Gastrocnemius medialis (tissue), 4 donors: ENCODE results near the gene LRMDA. TPM values are rescaled to one million over a fixed set of nuclear protein-coding genes. Genes with fewer than 3 reads are reported as not detected.

Source experiments
- ATAC-seq, 2 donors: fragments of 150-250 bp; one replicate each; pipeline ENCODE4 v1.9.1; 2016
- DNase-seq, 2 donors: peaks; one replicate each; pipeline ENCODE4 v3.0.0-alpha.2; 2019
- H3K27ac ChIP-seq, 4 donors: fragments of 200-600 bp; sonication (generic); 1 replicate in 1 of 4; 2 replicates in 3 of 4; pipeline ENCODE4 v1.5.1; 2016 to 2018; ENCODE audit warnings: mild to moderate bottlenecking in 2 of 4, moderate library complexity in 1 of 4
- H3K27me3 ChIP-seq, 3 donors: fragments of 200-600 bp; sonication (generic) in 2 of 3; 1 replicate in 1 of 3; 2 replicates in 2 of 3; pipeline versions ENCODE4 v1.5.1 to v1.6.0; 2016 to 2019; ENCODE audit warnings: mild to moderate bottlenecking in 1 of 3, moderate library complexity in 1 of 3
- H3K36me3 ChIP-seq, 2 donors: fragments of 200-600 bp; sonication (generic) in 1 of 2; one replicate each; pipeline ENCODE4 v1.5.1; 2017 to 2018
- H3K4me1 ChIP-seq, 2 donors: fragments of 200-600 bp; sonication (generic) in 1 of 2; one replicate each; pipeline ENCODE4 v1.5.1; 2016 to 2017; ENCODE audit warnings: mild to moderate bottlenecking in 2 of 2
- H3K4me3 ChIP-seq, 4 donors: fragments of 200-600 bp; sonication (generic) in 3 of 4; 1 replicate in 1 of 4; 2 replicates in 3 of 4; pipeline ENCODE4 v1.5.1; 2016 to 2019; ENCODE audit warnings: mild to moderate bottlenecking in 2 of 4
- H3K9me3 ChIP-seq, 3 donors: fragments of 200-600 bp; sonication (generic) in 2 of 3; 1 replicate in 1 of 3; 2 replicates in 2 of 3; pipeline ENCODE4 v1.5.1; 2016 to 2019
- POLR2A ChIP-seq, 2 donors: fragments of 450-650 bp; IDR thresholded peaks; one replicate each; pipeline ENCODE4 v1.6.1; 2017; ENCODE audit warnings: antibody characterized with exemption in 2 of 2, mild to moderate bottlenecking in 2 of 2, moderate library complexity in 2 of 2
- in situ Hi-C, 4 donors: fragments of 200-750 bp; cut with MboI; loops; one replicate each; pipeline versions ENCODE4 v1.15.0 to v1.8.0; 2017; ENCODE audit warnings: low sequenced_read_pairs in 4 of 4
- intact Hi-C: fragments of 100-400 bp; cut with DNase I; formaldehyde crosslinking; loops from one replicate; pipeline ENCODE4 v1.15.1; 2023; ENCODE audit warnings: low total_unique reads
- total RNA-seq, 4 donors: library from RNA; depleted of rRNA; stranded (reverse); fragments of >200 nt; gene quantifications; one replicate each; pipeline versions ENCODE4 v1.1.0 to v1.2.3, GENCODE V29; 2016
- TF ChIP-seq, protein P1 (sequence below), 5 experiments: fragments of 450-650 bp in 3 of 5; fragments of 200-600 bp in 2 of 5; sonication (generic) in 2 of 5; IDR thresholded peaks in 4 of 5; conservative IDR thresholded peaks in 1 of 5; 1 replicate in 4 of 5; 2 replicates in 1 of 5; pipeline ENCODE4 v1.5.1; 2016 to 2019; ENCODE audit warnings: antibody characterized with exemption in 5 of 5, mild to moderate bottlenecking in 3 of 5, moderate library complexity in 3 of 5

LRMDA gene
- total RNA-seq, 4 donors from 2014 or later: 0.80 to 4.5 (median 1.4) TPM

GRCh38 chr10:76122056-76122455 lies 690.6 kb downstream of the LRMDA start:
- DNase-seq (no peak), ATAC-seq (no peak)
- Histone ChIP-seq H3K36me3 (no peaks in the 10 kb centered on the region), H3K27me3 (peaks cover 4 to 13% (median 11%) of the 10 kb centered on the region in 3 donors), H3K4me1 (no peaks in the 10 kb centered on the region), H3K27ac (no peak overlapping the region), H3K9me3 (no peaks in the 10 kb centered on the region), H3K4me3 (no peak overlapping the region)
- no peak for TF ChIP-seq POLR2A (IDR thresholded peaks at IDR 0.05)
- TF ChIP-seq, protein P1, sequence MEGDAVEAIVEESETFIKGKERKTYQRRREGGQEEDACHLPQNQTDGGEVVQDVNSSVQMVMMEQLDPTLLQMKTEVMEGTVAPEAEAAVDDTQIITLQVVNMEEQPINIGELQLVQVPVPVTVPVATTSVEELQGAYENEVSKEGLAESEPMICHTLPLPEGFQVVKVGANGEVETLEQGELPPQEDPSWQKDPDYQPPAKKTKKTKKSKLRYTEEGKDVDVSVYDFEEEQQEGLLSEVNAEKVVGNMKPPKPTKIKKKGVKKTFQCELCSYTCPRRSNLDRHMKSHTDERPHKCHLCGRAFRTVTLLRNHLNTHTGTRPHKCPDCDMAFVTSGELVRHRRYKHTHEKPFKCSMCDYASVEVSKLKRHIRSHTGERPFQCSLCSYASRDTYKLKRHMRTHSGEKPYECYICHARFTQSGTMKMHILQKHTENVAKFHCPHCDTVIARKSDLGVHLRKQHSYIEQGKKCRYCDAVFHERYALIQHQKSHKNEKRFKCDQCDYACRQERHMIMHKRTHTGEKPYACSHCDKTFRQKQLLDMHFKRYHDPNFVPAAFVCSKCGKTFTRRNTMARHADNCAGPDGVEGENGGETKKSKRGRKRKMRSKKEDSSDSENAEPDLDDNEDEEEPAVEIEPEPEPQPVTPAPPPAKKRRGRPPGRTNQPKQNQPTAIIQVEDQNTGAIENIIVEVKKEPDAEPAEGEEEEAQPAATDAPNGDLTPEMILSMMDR (IDR thresholded peaks at IDR 0.05 in 4 of 5, conservative IDR thresholded peaks at IDR 0.05 in 1 of 5): no peak
- in situ Hi-C loops: no loop called here
- intact Hi-C loops: loop anchor here (10.0 kb wide), 1 partner anchor 197 kb away; no protein-coding TSS in a partner anchor

DNA sequence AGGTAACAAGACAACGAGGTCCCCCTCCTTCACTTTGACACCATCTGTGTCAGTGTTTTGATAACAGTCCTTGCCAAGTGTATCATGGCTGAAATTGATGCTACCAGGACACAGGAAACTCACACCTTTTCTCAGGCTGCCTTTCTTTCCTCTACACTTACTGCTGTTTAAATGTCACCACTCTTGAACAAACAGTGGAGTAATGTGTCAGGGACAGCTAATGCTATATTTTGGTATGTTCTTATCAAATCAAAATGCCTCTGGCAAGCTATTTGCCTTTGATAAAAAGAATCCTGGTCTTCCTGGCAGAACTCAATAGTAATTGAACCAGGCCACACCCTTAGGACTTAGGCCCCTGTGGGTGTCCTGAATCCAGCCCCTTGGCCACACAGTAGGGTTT lies 692.9 kb downstream of the LRMDA start:
- no peaks in the 10 kb centered on the region for H3K9me3 ChIP-seq
- no peak for TF ChIP-seq POLR2A (IDR thresholded peaks at IDR 0.05)
- TF ChIP-seq, protein P1 (IDR thresholded peaks at IDR 0.05 in 4 of 5, conservative IDR thresholded peaks at IDR 0.05 in 1 of 5): no peak
- intact Hi-C loops (loop anchor here (10.0 kb wide), 1 partner anchor 199 kb away; no protein-coding TSS in a partner anchor), in situ Hi-C loops (no loop called here)
- no peak overlapping the region for H3K27ac ChIP-seq
- no peaks in the 10 kb centered on the region for H3K36me3 ChIP-seq
- H3K4me1 ChIP-seq: no peaks in the 10 kb centered on the region
- no peak overlapping the region for H3K4me3 ChIP-seq
- DNase-seq (no peak), ATAC-seq (no peak)
- H3K27me3 ChIP-seq: peaks cover 7 to 13% (median 11%) of the 10 kb centered on the region in 3 donors

DNA sequence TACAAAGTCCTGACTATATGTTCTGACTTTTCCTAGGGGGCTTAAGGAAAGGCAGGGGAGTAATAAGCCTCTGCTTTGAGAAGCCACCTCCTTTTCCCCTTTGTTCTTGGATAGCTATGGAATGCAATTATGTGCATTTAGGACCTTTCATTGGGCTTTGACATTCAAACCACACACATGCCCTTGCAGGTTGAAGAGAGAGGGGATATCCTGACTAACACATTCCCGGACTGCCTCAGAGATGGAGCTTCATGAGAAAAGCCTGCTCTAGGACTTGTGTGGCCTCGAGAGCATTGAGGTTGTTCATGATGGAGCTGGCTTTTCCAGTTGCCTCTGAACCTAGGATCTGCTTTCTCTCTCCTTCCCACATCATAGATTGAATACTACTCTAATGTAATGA lies 694.5 kb downstream of the LRMDA start:
- ATAC-seq: no peak
- Histone ChIP-seq H3K27me3 (peaks cover under 1 to 10% (median 2%) of the 10 kb centered on the region in 3 donors), H3K4me3 (no peak overlapping the region), H3K9me3 (no peaks in the 10 kb centered on the region), H3K4me1 (no peaks in the 10 kb centered on the region), H3K36me3 (no peaks in the 10 kb centered on the region), H3K27ac (no peak overlapping the region)
- no peak for DNase-seq
- TF ChIP-seq POLR2A (IDR thresholded peaks at IDR 0.05): no peak
- TF ChIP-seq, protein P1 (IDR thresholded peaks at IDR 0.05 in 4 of 5, conservative IDR thresholded peaks at IDR 0.05 in 1 of 5): no peak
- intact Hi-C loops (loop anchor here (10.0 kb wide), 1 partner anchor 201 kb away; no protein-coding TSS in a partner anchor), in situ Hi-C loops (no loop called here)

DNA sequence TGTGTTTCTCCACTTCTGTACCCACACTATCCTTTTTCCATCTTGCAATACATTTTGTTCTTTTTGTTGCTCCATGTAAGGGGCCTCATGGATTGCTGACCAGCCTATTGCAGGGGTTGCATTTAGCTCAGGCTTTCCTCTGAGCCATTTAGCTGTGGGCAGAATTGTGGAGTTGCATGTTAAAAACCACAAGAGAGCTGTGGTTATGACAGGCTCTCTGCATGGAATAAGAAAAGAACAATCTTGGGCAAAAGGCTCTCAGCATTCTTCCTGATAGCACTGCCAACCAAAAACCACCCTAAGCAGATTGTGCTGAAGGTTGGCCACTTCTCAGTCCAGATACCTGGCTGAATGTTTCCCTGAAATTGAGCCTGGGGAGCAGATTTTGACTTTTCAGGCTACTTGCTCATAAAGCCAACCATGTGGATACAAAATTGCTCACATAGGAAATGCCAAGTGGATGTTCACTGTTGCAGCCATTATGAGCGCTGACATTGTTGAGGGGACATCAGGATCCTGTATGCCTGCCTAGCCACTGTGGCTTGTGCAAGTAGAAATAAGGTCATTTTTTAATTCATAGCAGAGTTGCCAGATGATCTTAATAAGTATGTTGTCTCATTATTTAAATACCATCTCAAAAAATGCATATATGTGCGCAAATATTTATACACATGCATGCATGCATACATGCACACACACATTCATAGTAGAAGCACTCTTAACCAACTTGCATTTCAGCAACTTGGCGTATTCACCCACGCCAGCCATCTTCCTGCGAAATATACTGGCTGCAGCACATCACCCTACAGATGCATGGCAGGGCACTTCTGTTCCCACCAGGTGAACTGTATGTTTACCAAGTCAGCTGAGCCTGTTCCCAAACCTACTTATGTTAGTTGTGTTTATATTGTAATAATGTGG lies 695.4 kb downstream of the LRMDA start:
- H3K27ac ChIP-seq: no peak overlapping the region
- DNase-seq (no peak), ATAC-seq (no peak)
- H3K27me3 ChIP-seq: peaks cover 0 to 2% (median under 1%) of the 10 kb centered on the region in 3 donors
- intact Hi-C loops: loop anchor here (10.0 kb wide), 1 partner anchor 202 kb away; no protein-coding TSS in a partner anchor
- no peaks in the 10 kb centered on the region for H3K36me3 ChIP-seq
- H3K4me1 ChIP-seq: no peaks in the 10 kb centered on the region
- no peak overlapping the region for H3K4me3 ChIP-seq
- in situ Hi-C loops: no loop called here
- TF ChIP-seq, protein P1 (IDR thresholded peaks at IDR 0.05 in 4 of 5, conservative IDR thresholded peaks at IDR 0.05 in 1 of 5): no peak
- no peak for TF ChIP-seq POLR2A (IDR thresholded peaks at IDR 0.05)
- H3K9me3 ChIP-seq: no peaks in the 10 kb centered on the region
